Daoy (cell line): ENCODE results near the gene C11orf24. TPM values are rescaled to one million over a fixed set of nuclear protein-coding genes. Genes with fewer than 3 reads are reported as not detected.

ENCODE experiments used
- total RNA-seq: library from RNA; depleted of rRNA; stranded (reverse); fragments of >200 nt; shearing (Covaris generic); gene quantifications from 2 replicates; pipeline ENCODE4 v1.2.3, GENCODE V29; 2014; rRNA removed

C11orf24 gene
- total RNA-seq, 1 experiment from 2014 or later, result 32.2 TPM

Other genes starting within 250 kb of the C11orf24 start
- 202 and 241 TPM in 2 replicates for gene NDUFS8, start 241.3 kb downstream of the C11orf24 start, total RNA-seq
- 31.7 and 41.0 TPM in 2 replicates for gene TCIRG1, start 232.9 kb downstream of the C11orf24 start, total RNA-seq
- 11.8 and 14.3 TPM in 2 replicates for gene CHKA, start 150.6 kb downstream of the C11orf24 start, total RNA-seq
- 19.5 and 21.0 TPM in 2 replicates for gene KMT5B, start 58.7 kb downstream of the C11orf24 start, total RNA-seq
- 13.8 and 17.2 TPM in 2 replicates for gene LRP5, start 40.6 kb upstream of the C11orf24 start, total RNA-seq
- 85.4 and 91.6 TPM in 2 replicates for gene PPP6R3, start 188.8 kb upstream of the C11orf24 start, total RNA-seq